ENCODE data around the gene SLC37A3.
"Not testable (repeated sequence)": the region's sequence is repeated elsewhere in the genome, so short reads cannot be mapped to it uniquely, and the experiment has no call there.

Gene SLC37A3, protein sequence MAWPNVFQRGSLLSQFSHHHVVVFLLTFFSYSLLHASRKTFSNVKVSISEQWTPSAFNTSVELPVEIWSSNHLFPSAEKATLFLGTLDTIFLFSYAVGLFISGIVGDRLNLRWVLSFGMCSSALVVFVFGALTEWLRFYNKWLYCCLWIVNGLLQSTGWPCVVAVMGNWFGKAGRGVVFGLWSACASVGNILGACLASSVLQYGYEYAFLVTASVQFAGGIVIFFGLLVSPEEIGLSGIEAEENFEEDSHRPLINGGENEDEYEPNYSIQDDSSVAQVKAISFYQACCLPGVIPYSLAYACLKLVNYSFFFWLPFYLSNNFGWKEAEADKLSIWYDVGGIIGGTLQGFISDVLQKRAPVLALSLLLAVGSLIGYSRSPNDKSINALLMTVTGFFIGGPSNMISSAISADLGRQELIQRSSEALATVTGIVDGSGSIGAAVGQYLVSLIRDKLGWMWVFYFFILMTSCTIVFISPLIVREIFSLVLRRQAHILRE

GRCh38 chr7:140397784-140398750 lies at the start of gene SLC37A3:
TSS of gene SLC37A3 (minus strand) at chr7:140398530. CDS start at chr7:140382526, 16,004 bp downstream.
- DNase-seq (ENCODE audit: low read depth): peak; percentile 23

DNA sequence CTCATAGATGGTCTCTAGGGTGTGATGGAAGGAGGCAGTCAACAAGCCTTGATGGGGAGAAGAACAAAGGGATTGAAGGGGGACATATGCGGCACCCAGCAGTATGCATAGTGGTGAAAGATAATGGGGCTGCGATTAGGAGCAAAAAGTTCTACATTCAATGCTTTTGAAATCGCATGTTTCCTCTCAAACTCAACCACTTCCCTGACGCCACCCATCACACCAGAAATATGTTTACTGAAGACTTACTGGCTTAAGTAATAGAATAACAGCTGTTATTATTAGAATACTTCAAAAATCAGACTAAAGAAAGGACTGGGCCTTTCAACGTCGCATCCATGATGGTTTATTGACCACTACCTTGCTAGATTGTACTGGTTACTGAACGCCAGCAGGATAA lies 49.5 kb upstream of the SLC37A3 start:
- DNase-seq (ENCODE audit: low read depth): no peak

DNA sequence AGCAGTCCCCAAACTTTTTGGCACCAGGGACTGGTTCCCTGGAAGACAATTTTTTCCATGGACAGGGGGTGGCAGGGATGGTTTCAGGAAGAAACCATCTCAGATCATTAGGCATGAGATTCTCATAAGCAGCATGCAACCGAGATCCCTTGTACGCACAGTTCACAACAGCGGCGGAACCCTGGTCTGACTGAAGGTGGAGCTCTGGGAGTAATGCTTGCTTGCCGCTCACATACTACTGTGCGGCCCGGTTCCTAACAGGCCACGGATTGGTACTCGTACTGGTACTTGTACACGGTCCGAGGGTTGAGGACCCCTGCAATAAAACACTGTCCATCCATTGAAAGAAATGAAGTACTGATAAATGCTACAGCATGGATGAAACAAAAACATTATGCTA lies 48.1 kb upstream of the SLC37A3 start:
- DNase-seq (ENCODE audit: low read depth): no peak

DNA sequence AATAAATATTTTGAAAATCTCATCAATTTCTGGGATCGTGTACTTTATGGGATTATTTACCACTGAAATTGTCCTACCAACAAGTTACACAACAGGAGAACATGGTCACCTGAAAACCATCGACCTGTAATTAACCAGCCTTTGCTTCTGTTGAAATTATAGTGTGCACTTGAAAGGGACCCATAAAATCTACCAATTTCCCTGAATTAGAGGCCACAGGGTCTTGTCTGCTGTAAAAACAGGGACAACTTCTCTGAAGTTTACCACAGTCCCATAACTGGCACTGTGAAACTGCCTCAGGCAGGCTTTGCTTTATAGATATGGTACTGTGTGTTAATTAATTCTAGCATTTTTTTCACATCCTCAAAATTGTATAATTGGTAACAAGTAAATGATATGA lies 43.2 kb upstream of the SLC37A3 start:
- no peak for DNase-seq (ENCODE audit: low read depth)

DNA sequence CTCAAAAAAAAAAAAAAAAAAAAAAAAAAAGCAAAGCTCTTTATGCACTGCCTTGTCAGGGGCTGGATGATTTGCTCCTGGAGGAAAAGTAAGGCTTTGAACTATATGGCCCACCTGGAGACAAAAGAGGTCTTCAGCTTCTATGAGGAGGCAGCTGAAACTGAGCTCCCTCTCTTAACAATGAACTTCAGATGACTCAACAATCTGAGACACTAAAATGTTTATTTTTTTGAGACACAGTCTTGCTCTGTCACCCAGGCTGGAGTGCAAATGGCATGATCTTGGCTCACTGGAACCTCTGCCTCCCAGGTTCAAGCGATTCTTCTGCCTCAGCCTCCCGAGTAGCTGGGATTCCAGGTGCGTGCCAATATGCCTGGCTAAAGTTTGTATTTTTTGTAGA lies 42.3 kb upstream of the SLC37A3 start:
- no peak for DNase-seq (ENCODE audit: low read depth)

DNA sequence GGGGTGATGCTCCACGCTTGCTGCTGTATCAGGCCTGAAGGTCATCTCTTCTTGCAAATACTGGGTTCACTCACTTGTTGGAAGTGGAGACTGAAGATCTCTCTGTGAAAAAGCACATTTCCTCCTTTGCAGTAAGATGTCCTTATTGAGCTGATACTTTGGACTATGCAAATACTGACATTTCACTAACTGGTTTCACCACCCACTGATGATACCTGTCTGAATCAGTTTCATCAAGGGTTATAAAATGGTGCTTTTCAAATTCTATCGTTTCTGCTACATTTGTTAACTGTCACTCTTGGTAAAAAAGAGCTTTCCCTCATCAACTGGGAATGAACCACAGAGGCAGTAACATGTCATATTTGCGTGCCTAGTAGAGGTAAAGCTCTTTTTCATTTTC lies 41.0 kb upstream of the SLC37A3 start:
- no peak for DNase-seq (ENCODE audit: low read depth)

- no peak for DNase-seq (ENCODE audit: low read depth)
Observed at GRCh38 chr7:140435252-140435895, 37.0 kb upstream of the SLC37A3 start.

- DNase-seq (ENCODE audit: low read depth): no peak
Observed at GRCh38 chr7:140433396-140433795, 35.1 kb upstream of the SLC37A3 start.

DNA sequence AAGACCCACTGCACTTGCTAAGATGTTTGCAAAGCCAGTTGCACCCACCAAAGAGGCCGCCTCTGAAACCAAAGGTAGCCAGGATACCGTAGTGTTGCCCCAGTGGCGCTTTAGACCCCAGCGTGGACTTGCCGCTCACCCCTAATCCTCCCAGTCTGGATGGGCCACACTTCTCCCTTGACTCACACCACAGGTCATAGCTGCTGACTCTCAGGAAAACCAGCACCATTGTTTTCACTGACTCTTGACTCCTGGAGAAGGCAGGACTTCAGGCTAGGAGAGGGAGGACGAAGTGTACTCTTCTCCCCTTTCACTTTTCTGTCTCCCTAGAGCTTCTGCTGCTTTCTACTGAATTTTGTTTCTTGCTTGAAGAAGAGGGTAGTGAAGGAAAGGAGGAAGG lies 27.8 kb upstream of the SLC37A3 start:
- no peak for DNase-seq (ENCODE audit: low read depth)

DNA sequence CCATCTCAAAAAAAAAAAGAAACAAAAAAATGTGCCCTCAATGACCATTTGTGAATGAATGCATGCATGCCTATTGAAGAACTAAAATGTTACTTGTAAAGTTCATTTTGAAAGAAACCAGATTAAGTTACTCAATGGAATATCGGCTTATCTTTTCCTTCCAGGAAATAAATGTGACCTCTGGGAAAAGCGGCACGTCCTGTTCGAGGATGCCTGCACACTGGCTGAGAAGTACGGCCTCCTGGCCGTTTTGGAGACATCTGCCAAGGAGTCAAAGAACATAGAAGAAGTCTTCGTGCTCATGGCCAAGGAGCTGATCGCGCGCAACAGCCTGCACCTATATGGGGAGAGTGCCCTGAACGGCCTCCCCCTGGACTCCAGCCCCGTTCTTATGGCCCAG lies 27.4 kb upstream of the SLC37A3 start:
- no peak for DNase-seq (ENCODE audit: low read depth)

DNA sequence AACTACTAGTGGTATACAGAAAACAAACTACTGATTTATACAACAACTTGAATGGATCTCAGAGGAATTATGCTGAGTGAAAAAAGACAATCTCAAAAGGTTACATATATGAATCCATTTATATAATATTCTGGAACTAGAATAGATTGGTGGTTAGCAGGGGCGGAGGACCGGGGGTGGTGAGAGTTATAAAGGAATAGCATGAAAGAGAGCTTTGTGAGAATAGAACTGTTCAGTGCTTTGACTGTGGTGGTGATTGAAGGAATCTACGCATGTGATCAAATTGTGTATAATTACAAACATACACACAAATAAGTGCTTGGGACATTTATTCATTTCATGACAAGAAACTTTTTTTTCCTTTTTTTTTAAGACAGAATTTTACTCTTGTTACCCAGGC lies 25.2 kb upstream of the SLC37A3 start:
- DNase-seq (ENCODE audit: low read depth): no peak

DNA sequence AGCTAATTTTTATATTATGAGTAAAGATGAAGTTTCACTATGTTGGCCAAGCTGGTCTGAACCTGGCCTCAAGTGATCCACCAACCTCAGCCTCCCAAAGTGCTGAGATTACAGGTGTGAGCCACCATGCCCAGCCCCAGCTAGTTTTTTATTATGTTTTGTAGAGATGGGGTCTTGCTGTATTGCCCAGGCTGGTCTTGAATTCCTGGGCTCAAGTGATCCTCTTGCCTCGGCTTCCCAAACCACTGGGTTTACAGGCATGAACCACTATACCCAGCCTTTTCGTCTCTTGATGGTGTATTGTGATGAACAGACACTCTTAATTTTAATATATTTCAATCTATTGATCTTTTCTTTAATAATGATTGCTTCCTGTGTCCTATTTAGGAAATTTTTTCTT lies 23.2 kb upstream of the SLC37A3 start:
- DNase-seq (ENCODE audit: low read depth): no peak

GRCh38 chr7:140418653-140419052 lies 20.3 kb upstream of the SLC37A3 start:
- no peak for DNase-seq (ENCODE audit: low read depth)

- DNase-seq (ENCODE audit: low read depth): not testable (repeated sequence)
Observed at GRCh38 chr7:140418156-140418472, 19.8 kb upstream of the SLC37A3 start.

DNA sequence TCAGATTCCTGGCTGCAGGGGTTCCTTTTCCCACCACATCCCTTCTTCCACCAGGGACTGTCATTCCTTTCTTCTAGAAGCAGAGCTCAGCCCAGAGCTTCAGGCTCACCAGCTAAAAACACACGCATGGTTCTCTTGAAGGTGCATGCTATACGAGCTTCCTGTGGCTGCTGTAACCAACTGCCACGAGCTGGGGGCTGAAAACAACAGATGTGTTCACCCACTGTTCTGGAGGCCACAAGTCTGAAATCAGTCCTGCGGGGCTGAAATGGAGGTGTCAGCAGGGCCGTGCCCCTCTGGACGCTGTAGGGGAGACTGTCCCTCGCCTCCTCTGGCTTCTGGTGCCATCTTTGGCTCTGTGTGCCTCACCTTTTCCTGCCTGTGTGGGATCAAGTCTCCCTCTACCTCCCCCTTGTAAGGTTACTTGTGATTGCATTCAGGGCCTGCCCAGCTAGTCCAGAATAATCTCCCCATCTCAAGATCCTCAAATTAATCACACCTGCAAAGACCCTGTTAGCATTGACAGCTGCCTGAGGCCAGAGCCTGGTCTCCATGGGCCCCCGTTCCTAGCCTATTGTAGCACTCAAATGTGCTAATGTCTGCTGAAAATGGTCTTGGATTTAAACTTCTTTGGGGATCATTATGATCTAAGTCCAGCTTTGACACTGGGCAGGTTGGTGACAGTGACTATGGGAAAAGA lies 19.3 kb upstream of the SLC37A3 start:
- no peak for DNase-seq (ENCODE audit: low read depth)

GRCh38 chr7:140416560-140416959 lies 18.2 kb upstream of the SLC37A3 start:
- no peak for DNase-seq (ENCODE audit: low read depth)

GRCh38 chr7:140415816-140416215 lies 17.5 kb upstream of the SLC37A3 start:
- not testable (repeated sequence) for DNase-seq (ENCODE audit: low read depth)

DNA sequence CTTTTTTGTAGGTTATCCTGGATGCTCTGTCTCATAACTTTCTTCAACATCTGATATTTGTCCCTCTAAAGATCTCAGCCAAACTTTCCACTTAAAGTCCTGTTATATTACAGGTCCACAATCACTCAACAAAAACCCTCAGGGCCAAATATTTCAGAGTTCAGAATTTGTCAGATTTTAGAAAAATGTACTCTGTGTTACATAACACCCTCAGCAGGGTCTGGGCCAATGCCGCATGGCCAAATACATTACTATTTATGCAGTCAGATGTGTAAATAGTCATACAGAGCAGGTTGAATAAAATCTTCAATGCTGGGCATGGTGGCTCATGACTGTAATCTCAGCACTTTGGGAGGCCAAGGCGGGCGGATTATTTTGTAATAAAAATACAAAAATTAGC lies 17.0 kb upstream of the SLC37A3 start:
- no peak for DNase-seq (ENCODE audit: low read depth)

- DNase-seq (ENCODE audit: low read depth): no peak
Observed at GRCh38 chr7:140404565-140405065, 6.3 kb upstream of the SLC37A3 start.

- DNase-seq (ENCODE audit: low read depth): no peak
Observed at GRCh38 chr7:140403878-140404564, 5.7 kb upstream of the SLC37A3 start, which contains the start of gene RAB19. TSS of gene RAB19 (plus strand) at chr7:140404058. CDS start at chr7:140407647, 3,589 bp downstream.
